ENCODE measurements around the gene SCNN1A. TPM values are rescaled to one million over a fixed set of nuclear protein-coding genes. Genes with fewer than 3 reads are reported as not detected.
A peak's percentile ranks its signal among the peaks of the same experiment; 100 is the strongest.

The SCNN1A gene
- total RNA-seq, 1 experiment from 2014 or later = 17.1 TPM

DNA sequence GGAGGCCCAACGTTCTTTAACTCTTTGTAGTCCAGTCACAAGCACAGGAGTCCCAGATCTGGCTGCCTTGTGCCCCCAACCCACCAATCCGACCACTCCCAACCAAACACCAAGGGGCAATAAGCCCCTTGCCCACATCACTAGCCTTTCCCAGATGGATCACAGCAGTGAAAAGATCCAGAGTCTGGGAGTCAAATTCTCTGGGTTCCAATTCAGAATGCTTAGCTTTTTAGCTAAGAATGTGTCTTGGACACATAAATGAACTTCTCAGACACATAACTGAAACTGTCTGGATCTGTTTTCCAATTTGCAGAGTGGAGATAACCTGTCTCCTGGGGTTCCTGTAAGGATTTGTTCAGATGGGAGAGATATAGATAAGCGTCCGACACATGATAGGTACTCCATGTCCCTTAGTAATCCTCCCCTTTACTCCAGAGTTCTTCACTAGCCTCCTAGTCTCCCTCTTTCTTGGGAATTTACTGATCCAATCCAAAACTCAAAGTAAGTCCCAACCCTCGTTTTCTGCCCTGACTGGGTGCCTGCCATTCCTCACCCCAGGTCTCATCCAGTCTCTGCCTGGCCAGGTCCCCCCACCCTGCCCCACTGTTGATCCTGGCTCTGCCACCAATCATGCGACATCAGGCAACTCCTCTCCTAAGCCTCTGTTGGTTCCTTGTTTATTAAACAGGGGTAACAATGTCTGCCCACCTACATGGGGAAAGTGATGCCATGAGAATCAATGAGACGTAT is 33.0 kb downstream of the SCNN1A start:
- Histone ChIP-seq H3K9me3 (ENCODE audit: control insufficient read depth, insufficient read depth, low read depth, low read length) (no peaks in the 10 kb centered on the region), H3K27ac (ENCODE audit: low read length) (peak overlapping the region; percentile 99), H3K4me1 (ENCODE audit: control insufficient read depth, insufficient read depth, low read length) (peaks cover 38% of the 10 kb centered on the region), H3K27me3 (ENCODE audit: control insufficient read depth, insufficient read depth, low read length) (no peaks in the 10 kb centered on the region), H3K36me3 (ENCODE audit: control insufficient read depth, insufficient read depth, low read length) (no peaks in the 10 kb centered on the region; the same call in 1 of the 2 replicates), H3K4me3 (ENCODE audit: low read depth in 2 of 2, low read length in 2 of 2) (peak overlapping the region; percentile 71 to 94)
- intact Hi-C loops (cut with micrococcal nuclease; ENCODE audit: unreplicated experiment) (no loop called here), in situ Hi-C loops (cut with HindIII; ENCODE audit: low pct_unique_long_range_greater_than_20kb, low sequenced_read_pairs) (no loop called here)
- CTCF ChIA-PET = no interaction called here
- ATAC-seq (no peak), DNase-seq (ENCODE audit: low read depth, low spot score) (no peak)
- POLR2A ChIA-PET = no interaction called here
- TF ChIP-seq, protein P1, sequence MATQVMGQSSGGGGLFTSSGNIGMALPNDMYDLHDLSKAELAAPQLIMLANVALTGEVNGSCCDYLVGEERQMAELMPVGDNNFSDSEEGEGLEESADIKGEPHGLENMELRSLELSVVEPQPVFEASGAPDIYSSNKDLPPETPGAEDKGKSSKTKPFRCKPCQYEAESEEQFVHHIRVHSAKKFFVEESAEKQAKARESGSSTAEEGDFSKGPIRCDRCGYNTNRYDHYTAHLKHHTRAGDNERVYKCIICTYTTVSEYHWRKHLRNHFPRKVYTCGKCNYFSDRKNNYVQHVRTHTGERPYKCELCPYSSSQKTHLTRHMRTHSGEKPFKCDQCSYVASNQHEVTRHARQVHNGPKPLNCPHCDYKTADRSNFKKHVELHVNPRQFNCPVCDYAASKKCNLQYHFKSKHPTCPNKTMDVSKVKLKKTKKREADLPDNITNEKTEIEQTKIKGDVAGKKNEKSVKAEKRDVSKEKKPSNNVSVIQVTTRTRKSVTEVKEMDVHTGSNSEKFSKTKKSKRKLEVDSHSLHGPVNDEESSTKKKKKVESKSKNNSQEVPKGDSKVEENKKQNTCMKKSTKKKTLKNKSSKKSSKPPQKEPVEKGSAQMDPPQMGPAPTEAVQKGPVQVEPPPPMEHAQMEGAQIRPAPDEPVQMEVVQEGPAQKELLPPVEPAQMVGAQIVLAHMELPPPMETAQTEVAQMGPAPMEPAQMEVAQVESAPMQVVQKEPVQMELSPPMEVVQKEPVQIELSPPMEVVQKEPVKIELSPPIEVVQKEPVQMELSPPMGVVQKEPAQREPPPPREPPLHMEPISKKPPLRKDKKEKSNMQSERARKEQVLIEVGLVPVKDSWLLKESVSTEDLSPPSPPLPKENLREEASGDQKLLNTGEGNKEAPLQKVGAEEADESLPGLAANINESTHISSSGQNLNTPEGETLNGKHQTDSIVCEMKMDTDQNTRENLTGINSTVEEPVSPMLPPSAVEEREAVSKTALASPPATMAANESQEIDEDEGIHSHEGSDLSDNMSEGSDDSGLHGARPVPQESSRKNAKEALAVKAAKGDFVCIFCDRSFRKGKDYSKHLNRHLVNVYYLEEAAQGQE (IDR thresholded peaks at IDR 0.05; ENCODE audit: insufficient read depth in 1 of 2, low read depth in 2 of 2, low read length in 1 of 2) = no peak
- TF ChIP-seq POLR2AphosphoS5 (IDR thresholded peaks at IDR 0.05; ENCODE audit: low read depth, low read length) (no peak), SIN3A (IDR thresholded peaks at IDR 0.05; ENCODE audit: borderline replicate concordance, insufficient read depth, low read depth, low read length) (no peak), TCF7L2 (IDR thresholded peaks at IDR 0.05; ENCODE audit: low read depth, low read length) (no peak)
- TF ChIP-seq, protein P2, sequence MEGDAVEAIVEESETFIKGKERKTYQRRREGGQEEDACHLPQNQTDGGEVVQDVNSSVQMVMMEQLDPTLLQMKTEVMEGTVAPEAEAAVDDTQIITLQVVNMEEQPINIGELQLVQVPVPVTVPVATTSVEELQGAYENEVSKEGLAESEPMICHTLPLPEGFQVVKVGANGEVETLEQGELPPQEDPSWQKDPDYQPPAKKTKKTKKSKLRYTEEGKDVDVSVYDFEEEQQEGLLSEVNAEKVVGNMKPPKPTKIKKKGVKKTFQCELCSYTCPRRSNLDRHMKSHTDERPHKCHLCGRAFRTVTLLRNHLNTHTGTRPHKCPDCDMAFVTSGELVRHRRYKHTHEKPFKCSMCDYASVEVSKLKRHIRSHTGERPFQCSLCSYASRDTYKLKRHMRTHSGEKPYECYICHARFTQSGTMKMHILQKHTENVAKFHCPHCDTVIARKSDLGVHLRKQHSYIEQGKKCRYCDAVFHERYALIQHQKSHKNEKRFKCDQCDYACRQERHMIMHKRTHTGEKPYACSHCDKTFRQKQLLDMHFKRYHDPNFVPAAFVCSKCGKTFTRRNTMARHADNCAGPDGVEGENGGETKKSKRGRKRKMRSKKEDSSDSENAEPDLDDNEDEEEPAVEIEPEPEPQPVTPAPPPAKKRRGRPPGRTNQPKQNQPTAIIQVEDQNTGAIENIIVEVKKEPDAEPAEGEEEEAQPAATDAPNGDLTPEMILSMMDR (IDR thresholded peaks at IDR 0.05) = no peak
- no TSS peak for BruUV-seq (replicated peaks)

DNA sequence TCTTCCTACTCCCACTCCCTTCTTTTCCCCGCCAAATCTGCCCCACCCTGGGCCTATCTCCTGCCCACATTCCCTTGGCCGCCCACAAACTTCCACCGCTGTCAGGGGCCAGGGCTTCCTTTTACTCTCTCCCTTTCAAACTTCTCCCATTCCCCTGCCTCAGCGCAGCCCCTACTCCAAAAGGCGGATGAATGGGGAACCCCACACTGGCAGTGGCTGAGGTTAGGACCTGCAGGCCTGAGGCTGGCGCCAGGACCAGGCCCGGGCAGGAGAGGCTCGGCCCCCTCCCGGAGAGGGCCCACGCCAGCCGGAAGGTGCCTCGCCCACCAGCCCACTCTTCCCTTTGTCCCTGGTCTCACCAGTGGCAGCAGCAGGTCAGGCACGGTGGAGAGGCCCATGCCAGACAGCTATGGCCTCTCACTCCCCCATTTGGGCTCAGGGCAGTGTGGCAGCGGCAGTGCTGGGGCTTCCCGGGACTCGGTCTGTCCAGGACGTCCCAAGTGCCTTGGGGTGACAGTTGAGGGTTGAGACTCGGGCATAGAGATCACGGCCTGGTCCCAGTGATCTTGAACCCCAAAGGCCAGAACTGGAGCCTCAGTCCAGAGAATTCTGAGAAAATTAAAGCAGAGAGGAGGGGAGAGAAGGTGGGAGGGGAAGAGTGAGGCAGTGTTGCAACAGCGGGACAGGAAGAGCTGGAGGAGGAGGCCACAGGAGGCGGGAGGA is 33.8 kb downstream of the SCNN1A start, which contains the start of gene TNFRSF1A:
TNFRSF1A (minus strand) TSS at position 660 of the 723 bp plus-strand sequence; CDS start at position 398, 262 bp downstream.
- CTCF ChIA-PET = no interaction called here
- peak; percentile 79 for ATAC-seq
- Histone ChIP-seq H3K36me3 (ENCODE audit: control insufficient read depth, insufficient read depth, low read length) (peaks cover 3% of the 10 kb centered on the region; the same call in 1 of the 2 replicates), H3K4me3 (ENCODE audit: low read depth in 2 of 2, low read length in 2 of 2) (peak within 1 kb of the TSS; percentile 71 to 94), H3K9me3 (ENCODE audit: control insufficient read depth, insufficient read depth, low read depth, low read length) (no peaks in the 10 kb centered on the region), H3K27ac (ENCODE audit: low read length) (peak within 1 kb of the TSS; percentile 99), H3K4me1 (ENCODE audit: control insufficient read depth, insufficient read depth, low read length) (peaks cover 45% of the 10 kb centered on the region), H3K27me3 (ENCODE audit: control insufficient read depth, insufficient read depth, low read length) (no peaks in the 10 kb centered on the region)
- in situ Hi-C loops (cut with HindIII; ENCODE audit: low pct_unique_long_range_greater_than_20kb, low sequenced_read_pairs) (no loop called here), intact Hi-C loops (cut with micrococcal nuclease; ENCODE audit: unreplicated experiment) (no loop called here)
- TF ChIP-seq, protein P2 (IDR thresholded peaks at IDR 0.05) = no peak
- TF ChIP-seq POLR2AphosphoS5 (IDR thresholded peaks at IDR 0.05; ENCODE audit: low read depth, low read length) = peak; percentile 68; the same call in 1 of the 2 replicates
- TF ChIP-seq SIN3A (IDR thresholded peaks at IDR 0.05; ENCODE audit: borderline replicate concordance, insufficient read depth, low read depth, low read length) = no peak
- TF ChIP-seq TCF7L2 (IDR thresholded peaks at IDR 0.05; ENCODE audit: low read depth, low read length) = no peak
- TF ChIP-seq, protein P1 (IDR thresholded peaks at IDR 0.05; ENCODE audit: insufficient read depth in 1 of 2, low read depth in 2 of 2, low read length in 1 of 2) = no peak
- TSS peak; percentile 85 for BruUV-seq (replicated peaks)
- no peak for DNase-seq (ENCODE audit: low read depth, low spot score)
- POLR2A ChIA-PET = no interaction called here
